ENCODE measurements around the gene RNF126.
"Not testable (repeated sequence)": the region's sequence is repeated elsewhere in the genome, so short reads cannot be mapped to it uniquely, and the experiment has no call there.

Gene RNF126

GRCh38 chr19:662962-663681, at the start of gene RNF126:
TSS of gene RNF126 (minus strand) at chr19:663214. CDS start at chr19:663121, 93 bp downstream.
- peak in 55 of 56 donors; percentile 52 to 93 (median 87) for DNase-seq

GRCh38 chr19:711254-711653, 48.2 kb upstream of the RNF126 start:
- no peak for DNase-seq

- DNase-seq: peak in 2 of 56 donors; percentile 8 to 17
Observed at GRCh38 chr19:710767-711166, 47.8 kb upstream of the RNF126 start.

GRCh38 chr19:709965-710571, 47.1 kb upstream of the RNF126 start:
- peak in 34 of 56 donors; percentile 4 to 69 (median 30) for DNase-seq

- peak in 3 of 56 donors; percentile 13 to 48 (median 38) for DNase-seq
Observed at GRCh38 chr19:709196-709964, 46.4 kb upstream of the RNF126 start.

- DNase-seq: peak in 26 of 56 donors; percentile 10 to 67 (median 35)
Observed at GRCh38 chr19:708154-709143, 45.4 kb upstream of the RNF126 start, which contains the start of gene PALM. TSS of gene PALM (plus strand) at chr19:708935. CDS start at chr19:709147, 212 bp downstream.

- no peak for DNase-seq
Observed at GRCh38 chr19:704447-704741, 41.4 kb upstream of the RNF126 start.

GRCh38 chr19:703651-704446, 40.8 kb upstream of the RNF126 start:
- peak in 32 of 56 donors; percentile 10 to 84 (median 50) for DNase-seq

GRCh38 chr19:703329-703650, 40.3 kb upstream of the RNF126 start:
- DNase-seq: no peak

- not testable (repeated sequence) for DNase-seq
Observed at GRCh38 chr19:702847-703246, 39.8 kb upstream of the RNF126 start.

GRCh38 chr19:699885-700284, 36.9 kb upstream of the RNF126 start:
- DNase-seq: not testable (repeated sequence)

GRCh38 chr19:698529-698928, 35.5 kb upstream of the RNF126 start:
- DNase-seq: not testable (repeated sequence)

- no peak for DNase-seq
Observed at GRCh38 chr19:695352-695949, 32.4 kb upstream of the RNF126 start, which contains the start of gene PRSS57. TSS of gene PRSS57 (minus strand) at chr19:695452. CDS start at chr19:695430, 22 bp downstream.

GRCh38 chr19:694481-695351, 31.7 kb upstream of the RNF126 start:
- no peak for DNase-seq

GRCh38 chr19:690203-690602, 27.2 kb upstream of the RNF126 start:
- DNase-seq: no peak

- no peak for DNase-seq
Observed at GRCh38 chr19:688992-689391, 26.0 kb upstream of the RNF126 start.

- no peak for DNase-seq
Observed at GRCh38 chr19:688214-688613, 25.2 kb upstream of the RNF126 start.

GRCh38 chr19:687569-688166, 24.7 kb upstream of the RNF126 start:
- no peak for DNase-seq

Data from nucleus accumbens (tissue), 56 donors.